C4-2B (cell line): Measurements from ENCODE around the gene FAM124B.

Source experiments
- H3K27ac ChIP-seq: fragments of 450-650 bp; 2 replicates; pipeline ENCODE4 v1.5.1; 2017
- CTCF ChIP-seq: fragments of 450-650 bp; conservative IDR thresholded peaks from 2 replicates; pipeline ENCODE4 v1.5.1; 2017; ENCODE audit warnings: mild to moderate bottlenecking
- ZFX ChIP-seq: fragments of 450-650 bp; IDR thresholded peaks from 2 replicates; pipeline ENCODE4 v1.6.1; 2017

FAM124B gene

GRCh38 chr2:224378701-224379097 is 23.2 kb downstream of the FAM124B start:
- TF ChIP-seq ZFX, result no peak
- peak; percentile 25; the same call in 1 of the 2 replicates for TF ChIP-seq CTCF
- H3K27ac ChIP-seq, result no peak overlapping the region

- TF ChIP-seq ZFX, result no peak
- TF ChIP-seq CTCF, result peak; percentile 46
- H3K27ac ChIP-seq, result no peak overlapping the region
Observed at GRCh38 chr2:224377751-224378700, 23.9 kb downstream of the FAM124B start.

- H3K27ac ChIP-seq, result no peak overlapping the region
- no peak for TF ChIP-seq ZFX
- TF ChIP-seq CTCF, result no peak
Observed at GRCh38 chr2:224372641-224373040, 29.3 kb downstream of the FAM124B start.

GRCh38 chr2:224369028-224369632 is 32.8 kb downstream of the FAM124B start:
- TF ChIP-seq ZFX (no peak), CTCF (peak; percentile 79)
- H3K27ac ChIP-seq, result no peak overlapping the region

- TF ChIP-seq CTCF (no peak), ZFX (no peak)
- H3K27ac ChIP-seq, result no peak overlapping the region
Observed at GRCh38 chr2:224366267-224366844, 35.6 kb downstream of the FAM124B start.

GRCh38 chr2:224365331-224365730 is 36.6 kb downstream of the FAM124B start:
- no peak overlapping the region for H3K27ac ChIP-seq
- TF ChIP-seq ZFX (no peak), CTCF (no peak)

- H3K27ac ChIP-seq, result no peak overlapping the region
- TF ChIP-seq ZFX (no peak), CTCF (peak; percentile 15)
Observed at GRCh38 chr2:224363281-224363680, 38.6 kb downstream of the FAM124B start.
